NCI-H345 (cell line): Measurements from ENCODE around the gene LTBP1.

Source experiments
- DNase-seq: peaks from one replicate; lab custom pipeline; 2025; lab: John Stamatoyannopoulos, UW

Gene LTBP1

DNA sequence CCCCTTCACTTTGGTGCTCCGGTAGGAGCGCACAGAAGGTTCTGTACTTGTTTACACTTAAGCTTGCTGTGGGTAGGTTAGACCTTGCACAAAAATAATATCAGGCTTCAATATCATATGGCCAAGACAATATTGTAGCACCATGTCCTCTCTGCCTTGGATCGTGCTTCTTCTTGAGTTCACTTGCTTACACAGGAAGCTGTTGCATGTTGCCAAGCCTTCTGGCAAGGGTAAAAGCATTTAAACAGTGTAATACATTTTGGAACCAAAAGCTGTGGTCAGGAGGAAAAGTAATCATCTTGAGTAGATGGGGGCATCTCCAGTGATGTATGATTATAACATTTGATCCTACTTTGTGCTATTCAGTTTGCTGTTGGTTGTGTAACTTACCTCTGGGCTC, 197.5 kb downstream of the LTBP1 start:
- no peak for DNase-seq

DNA sequence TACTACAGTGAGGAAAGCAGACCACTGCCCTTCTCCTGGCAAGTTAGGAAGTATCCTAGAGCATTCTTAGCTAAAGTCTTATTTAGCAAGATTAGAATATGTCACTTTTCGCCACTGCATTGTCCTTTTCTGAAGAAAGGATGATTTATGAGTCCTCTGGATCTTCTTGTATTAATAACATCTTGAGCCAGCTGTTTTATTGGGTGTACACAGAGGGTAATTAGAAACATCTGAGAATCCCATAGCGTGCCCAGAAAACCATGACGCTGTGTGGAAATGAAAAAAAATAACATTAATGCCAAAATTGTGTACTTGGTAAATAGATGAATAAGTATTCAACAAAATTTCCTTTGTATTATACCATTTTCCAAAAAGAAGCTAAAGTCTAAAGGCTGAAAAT, 198.7 kb downstream of the LTBP1 start:
- DNase-seq: no peak

DNA sequence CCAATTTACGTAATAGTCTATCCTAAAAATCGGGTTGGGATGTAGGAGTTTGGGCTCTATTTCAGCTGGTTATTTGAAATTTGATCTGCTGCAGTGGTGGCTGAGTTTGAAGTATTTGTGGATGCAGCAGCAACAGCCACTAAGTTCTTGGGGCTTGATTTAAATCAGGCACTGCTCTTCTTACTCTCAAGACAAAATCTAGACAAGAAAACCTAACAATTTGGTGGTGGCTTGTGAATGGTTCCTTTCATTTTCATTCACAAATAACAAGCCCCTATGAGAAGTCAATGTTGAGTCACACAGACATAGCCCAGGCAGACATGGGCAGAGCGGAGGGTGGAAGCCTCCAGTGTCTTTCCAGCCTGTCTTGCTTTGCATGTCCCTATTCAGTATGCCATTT, 199.3 kb downstream of the LTBP1 start:
- no peak for DNase-seq

DNA sequence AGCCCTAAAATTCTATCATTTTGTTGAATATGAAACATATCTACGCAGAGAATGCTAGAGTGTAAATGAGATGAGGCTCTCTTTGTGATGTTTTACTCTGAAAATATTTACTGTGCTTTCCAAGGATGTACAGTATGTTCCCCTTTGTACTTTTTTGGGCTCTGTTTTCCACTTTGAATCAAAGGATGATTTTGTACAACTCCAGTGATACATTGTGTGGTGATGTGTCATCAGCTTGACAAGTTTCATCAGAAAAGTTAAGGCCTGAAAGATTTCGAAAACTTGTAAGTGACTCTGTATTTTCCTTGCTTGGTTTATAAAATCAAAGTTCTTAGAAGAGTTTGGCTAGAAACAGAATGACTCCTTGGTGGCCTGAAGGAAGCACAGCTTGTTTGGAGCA, 206.3 kb downstream of the LTBP1 start:
- DNase-seq: no peak

DNA sequence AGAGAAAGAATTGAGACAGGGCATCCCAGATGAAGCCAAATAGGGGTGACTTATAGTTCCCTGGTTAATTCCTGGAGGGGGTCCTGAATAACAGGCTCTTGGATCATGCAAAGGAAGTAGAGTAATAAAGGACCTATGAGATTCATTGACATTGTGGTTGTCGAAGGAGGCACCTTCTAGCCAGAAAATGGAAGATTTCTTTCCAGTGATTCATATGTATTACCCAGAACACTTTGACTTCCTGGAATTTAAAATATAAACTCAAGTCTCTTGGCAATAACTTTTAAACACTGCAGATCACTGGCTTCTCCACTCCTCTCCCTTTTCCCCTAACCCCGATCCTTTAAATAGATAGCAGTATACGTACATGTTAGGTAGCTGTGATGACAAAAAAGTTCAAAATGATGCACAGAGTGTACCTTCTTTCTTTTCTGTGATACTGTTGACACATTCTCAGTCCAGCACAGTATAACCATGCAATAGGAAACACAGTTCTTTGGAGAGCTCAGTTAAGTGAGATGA, 211.8 kb downstream of the LTBP1 start:
- no peak for DNase-seq

DNA sequence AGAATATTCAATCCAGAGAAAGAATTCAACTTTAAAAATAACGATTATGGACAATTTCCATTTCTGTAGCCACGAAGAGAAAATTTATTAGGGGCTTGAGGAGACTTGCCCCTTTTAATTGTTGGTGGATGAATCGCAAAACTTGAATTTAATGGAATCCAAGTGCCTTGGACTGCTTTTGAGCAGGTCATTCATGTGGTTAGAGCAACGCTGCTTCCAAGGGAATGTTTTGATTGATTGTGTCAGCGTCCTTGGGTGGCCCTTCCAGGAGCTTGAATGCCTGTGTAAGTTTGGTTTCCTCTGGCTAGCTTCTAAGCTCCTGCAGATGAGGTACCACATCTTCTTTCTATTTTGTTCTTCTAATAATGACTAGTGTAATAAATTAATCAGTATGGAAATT, 213.4 kb downstream of the LTBP1 start:
- DNase-seq: no peak

DNA sequence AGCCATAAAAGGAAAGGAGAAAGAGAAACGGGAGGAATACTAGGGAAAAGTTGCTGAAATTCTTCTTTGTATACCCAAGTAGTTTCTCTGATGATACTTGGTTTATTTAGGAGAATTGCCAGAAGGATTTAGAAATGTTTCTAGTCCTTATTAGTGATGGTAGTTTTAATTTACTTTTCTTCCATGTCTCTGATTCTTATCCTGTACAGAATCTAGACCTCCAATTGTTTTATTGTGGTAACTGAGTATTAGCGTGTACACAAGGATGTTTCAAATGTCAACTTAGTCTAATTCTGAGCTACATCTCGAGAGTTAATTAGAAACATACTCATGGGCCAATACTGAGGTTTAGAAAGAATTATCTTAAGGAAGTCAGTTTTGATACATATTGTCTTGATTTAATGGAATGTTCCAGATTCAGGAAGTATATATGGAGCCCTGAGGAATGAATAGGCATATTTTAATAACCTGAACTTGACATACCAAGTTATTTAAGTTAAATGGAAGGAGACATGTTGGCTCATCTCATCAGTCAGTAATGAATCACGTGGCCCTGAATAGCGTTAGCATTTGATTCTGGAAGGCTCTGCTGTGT, 219.6 kb downstream of the LTBP1 start:
- no peak for DNase-seq

DNA sequence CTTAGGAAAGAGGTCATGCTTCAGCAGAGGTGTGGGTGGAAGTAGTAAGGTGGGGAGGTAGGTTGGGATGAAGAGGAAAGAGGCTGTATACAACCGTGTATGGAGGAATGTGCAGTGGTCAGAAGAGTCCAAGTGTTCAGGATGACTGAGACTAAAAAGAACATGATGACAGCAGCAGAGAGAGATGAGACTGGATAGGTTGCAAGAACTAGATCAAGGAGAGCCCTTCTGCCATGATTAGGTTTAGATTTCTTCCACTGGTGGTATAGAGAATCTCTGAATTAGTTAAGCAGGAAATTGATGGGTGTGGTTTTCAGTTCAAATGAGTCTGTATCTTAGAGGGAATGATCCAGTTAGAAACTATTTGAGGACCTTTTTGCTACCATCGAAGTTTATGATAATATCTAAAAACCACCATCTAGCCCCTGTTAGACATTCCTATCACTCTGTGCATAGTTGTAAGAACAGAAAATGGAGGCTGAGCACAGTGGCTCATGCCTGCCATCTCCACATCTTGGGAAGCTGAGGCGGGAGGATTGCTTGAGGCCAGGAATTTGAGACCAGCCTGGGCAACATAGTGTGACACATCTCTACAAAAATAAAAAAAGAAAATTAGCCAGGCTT, 221.0 kb downstream of the LTBP1 start:
- no peak for DNase-seq

DNA sequence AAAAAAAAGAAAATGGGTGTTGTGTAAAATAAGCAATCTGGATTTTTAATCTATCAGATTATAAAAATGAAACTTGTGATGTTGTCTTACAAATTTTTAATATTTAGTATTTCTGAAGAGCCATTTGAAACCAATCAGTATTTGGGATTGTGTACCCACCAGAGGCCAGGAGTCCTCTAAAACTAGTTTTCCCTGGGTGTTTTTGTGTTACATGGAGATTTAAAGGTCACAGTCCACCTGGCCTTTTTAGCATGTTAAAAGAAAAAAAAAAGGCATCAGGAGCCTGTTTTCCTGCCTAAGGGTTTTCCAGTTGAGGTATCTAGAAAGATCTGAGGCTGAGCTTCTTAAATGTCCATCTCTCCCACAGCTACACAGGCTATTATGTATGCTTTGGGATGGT, 221.7 kb downstream of the LTBP1 start:
- DNase-seq: no peak

DNA sequence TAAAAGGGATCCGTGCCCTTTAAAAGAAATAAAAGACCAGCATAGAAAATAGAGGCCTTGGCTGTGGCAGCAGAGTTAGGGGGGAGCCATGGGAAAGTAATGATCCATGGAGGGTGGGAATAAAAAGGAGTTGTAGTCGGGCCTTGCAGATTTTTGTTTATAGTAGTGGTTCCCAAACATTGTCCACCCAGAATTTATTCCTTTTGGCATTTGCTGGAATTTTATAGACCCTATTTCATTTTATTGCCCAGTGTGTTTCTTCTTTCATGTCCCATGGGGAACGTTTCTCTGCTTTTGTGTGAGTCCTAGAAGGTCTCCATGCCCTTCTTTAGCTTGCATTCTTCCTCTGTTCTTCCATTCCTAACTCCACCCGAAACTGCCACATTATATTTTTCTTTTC, 222.2 kb downstream of the LTBP1 start:
- no peak for DNase-seq

DNA sequence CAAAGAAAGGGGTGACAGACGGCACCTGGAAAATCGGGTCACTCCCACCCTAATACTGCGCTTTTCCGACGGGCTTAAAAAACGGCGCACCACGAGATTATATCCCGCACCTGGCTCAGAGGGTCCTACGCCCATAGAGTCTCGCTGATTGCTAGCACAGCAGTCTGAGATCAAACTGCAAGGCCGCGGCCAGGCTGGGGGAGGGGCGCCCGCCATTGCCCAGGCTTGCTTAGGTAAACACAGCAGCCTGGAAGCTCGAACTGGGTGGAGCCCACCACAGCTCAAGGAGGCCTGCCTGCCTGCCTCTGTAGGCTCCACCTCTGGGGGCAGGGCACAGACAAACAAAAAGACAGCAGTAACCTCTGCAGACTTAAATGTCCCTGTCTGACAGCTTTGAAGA, 223.5 kb downstream of the LTBP1 start:
- peak; percentile 12 for DNase-seq

DNA sequence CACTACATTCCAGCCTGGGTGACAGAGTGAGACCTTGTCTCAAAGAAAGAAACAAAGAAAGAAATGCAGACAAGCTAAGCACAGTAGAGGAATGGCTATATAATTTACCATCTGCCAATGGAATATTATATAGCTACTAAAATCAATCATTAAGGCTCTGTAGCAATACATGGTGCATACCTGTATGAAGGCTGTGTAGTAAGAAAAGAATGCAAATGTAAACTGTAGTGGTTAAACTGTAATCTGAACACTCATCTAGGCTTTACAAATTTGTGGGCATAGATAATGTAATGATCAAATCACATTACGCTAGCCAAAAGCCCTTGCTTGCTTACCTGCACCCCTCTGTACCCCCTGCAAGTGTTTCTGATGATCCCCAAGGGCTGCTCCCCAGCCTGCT, 230.9 kb downstream of the LTBP1 start:
- no peak for DNase-seq

DNA sequence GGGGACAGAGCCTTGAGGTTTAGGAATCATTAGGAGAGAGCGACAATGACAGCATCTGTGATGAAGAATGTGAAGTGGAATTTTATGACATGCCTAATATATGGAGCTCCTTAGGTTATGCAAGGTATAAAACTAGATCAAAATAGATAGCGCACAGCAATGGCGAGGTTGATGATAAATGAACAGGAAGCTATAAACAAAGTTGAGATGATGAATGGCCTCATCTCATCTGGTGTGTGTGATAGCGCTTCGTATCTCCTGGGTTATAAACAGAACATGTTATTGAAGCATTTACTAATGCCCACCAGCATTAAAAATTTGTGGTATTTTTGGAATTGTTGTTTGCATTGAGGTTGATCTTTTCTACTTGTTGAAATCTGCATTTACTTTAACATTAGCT, 231.5 kb downstream of the LTBP1 start:
- no peak for DNase-seq

DNA sequence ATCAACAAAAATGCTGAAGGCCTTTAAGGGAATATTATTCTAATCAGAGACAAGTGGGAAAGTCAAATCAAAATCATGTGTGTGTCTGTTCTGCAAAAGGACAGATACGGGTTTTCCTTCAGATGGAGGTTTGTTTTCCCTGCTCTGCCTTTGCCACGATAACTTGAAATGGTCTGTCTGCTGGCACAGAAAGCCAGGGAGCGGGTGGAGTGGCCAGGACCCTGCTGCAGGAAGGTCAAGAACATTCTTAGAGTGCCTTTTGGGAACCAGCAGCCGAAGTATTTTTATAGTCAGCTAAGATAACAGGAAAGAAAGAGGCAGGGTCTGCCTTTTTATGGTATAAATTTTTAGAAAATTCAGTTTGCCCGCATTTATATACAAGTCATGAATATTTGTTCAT, 234.2 kb downstream of the LTBP1 start:
- DNase-seq: no peak

DNA sequence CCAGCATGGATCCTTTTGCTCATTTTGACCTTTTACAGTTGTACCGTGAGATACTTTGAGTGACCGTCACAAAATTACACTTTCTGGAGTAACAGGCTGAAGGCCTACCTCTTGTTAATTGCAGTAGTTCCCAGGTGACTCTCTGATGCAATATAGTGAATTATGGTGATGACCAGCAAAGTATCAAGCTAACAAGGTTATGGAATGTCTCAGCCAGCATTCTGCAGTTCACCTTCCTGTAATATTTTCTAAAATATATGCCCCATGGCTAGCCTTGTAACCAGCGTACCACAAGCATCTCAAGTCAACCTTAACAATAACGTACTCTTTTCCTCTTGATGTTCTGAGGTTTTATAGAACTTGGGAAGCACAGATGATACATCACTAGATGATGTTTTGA, 234.7 kb downstream of the LTBP1 start:
- no peak for DNase-seq

DNA sequence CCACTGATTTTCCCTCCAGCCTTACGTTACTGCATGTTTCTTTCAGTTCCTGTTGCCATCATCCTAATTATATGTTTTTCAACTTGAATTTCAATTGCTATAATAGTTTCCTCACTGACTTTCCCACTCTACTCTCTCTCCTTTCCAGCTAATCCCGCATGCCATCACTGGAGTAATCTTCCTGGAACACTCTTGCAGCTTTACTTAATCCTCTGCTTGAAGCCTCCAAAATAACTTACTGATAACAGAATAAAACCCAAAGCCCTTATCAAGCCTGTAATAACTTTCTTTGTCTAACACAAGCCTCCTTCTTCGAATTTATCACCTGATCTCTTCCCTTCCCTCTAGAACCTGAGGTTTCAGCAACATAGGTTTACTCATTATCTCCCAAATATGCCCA, 237.3 kb downstream of the LTBP1 start:
- DNase-seq: no peak

DNA sequence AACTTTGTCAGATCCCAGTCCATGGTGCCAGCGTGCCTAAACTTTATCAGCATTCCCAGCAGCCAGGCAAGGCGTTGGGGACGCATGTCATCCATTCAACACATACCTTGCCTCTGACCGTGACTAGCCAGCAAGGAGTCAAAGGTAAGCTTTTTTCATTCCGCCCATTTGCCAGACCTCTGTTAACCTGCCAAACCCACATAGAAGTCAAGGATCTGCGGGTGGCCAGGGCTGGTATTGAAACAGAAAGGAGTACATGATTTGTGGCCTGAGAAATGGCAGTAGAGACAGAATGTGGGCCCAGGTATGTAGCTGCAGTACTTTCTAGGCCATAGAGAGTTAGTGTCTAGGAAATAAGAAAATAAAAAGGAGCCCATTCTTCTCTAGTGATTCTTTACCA, 240.2 kb downstream of the LTBP1 start:
- DNase-seq: no peak

DNA sequence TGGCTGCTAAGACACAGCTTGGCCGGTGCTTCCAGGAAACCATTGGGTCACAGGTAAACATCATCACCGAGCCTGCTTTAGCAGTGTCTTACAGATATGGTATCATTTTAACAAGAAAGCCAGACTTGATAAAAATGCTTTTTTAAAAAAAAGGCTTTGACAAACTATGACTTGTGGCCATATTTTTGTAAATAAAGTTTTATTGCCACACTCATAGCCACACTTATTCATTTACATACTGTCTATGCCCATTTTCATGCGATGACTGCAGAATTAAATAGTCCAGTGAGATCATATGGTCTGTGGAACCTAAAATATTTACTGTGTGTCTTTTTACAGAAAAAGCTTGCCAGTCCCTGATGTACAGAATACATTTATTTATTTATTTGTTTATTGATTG, 242.0 kb downstream of the LTBP1 start:
- DNase-seq: no peak

DNA sequence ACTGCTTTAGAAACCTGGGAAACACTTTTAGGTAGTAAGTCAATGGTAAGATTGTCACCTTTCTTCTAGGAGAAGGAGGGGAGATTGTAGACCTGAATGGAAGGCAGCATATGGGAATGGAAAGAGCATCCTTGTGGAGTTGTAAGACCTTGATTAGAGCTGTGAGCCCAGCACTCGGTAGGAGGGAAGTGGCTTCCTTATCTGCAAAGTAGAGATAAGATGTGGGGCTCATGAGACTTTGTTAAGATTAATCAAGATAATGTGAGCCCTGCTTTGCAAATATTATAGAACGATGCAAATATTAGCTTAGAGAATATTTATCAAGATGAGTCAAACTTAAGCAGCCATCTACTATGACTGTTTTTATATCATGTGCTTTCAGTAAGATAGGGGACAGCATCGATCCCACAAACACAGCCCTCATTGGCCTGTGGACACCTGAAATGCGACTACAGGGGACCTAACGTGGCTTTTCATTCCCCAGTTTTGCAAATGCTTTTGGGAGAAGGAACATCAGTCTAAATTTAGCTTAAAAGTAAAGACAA, 243.7 kb downstream of the LTBP1 start:
- DNase-seq: no peak

DNA sequence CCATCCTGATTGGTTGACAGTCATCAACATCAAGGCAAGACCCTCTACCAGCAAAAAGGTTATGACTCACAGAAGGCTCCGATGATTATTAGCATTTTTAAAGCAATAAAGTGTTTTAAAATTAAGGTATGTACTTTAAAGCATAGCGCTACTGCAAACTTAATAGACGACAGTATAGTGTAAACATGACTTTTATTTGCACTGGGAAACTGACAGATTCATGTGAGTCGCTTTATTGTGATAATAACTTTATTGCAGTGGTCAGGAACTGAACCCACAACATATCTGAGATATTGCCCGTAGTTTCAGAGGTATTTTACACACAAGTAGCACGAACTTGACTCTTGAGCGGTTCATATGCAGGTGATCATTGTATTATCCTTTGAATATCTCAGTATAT, 249.1 kb downstream of the LTBP1 start:
- DNase-seq: no peak

DNA sequence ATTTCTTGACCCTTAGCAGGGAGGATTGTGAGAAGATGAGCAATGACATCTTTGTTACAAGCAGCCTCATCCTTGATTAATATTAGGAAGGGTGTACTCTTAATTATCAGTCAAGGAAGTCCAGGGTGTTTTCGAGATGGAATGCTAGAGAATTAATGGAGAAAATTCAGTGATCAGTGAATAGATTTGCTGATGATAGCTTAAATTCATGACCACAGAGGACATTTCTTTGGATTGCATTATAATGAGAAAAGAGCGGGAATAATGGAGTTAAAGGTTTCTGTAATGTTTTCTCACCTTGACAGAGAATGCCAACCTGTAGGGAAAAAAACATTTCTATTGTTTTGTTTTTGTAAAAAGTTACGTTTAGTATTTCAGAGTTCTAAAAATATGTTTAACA, 249.9 kb downstream of the LTBP1 start:
- DNase-seq: no peak

DNA sequence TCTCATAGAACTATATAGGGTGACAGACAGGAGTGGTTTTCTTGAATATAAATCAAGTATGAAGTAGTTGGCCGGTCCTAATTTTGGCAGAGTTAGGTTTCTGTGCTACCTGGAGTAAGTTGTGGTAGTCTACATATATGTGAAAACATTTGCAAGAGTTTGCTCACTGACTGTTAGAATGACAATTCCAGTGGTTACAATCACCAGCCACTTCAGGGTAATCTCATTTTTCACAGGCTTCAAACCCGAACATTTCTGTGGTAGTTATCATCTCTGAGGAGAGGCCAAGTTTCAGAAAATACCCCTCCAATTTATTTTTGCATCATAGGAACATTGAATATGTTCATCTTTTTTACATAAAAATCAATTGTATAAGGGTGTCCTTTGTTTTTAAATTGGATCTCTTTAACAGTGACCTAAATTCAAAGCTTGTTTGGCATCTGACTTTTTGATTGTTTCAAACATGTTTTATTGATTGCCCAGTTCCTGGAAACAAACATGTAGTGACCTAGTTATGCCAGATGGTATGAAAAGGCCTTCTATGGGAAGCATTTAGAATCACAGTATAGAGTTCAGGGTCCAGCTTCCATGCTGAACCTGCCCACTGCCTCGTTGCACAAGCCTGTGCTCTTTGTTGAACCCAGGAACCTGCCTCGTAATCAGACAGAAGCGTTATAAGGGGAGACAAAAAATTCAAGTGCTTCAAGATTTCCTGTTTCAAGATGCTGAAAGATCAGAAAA, 250.6 kb downstream of the LTBP1 start:
- DNase-seq: no peak
